Muscle of leg (tissue), 16 donors: ENCODE results near the gene TRMT112. TPM values are rescaled to one million over a fixed set of nuclear protein-coding genes. Genes with fewer than 3 reads are reported as not detected.

Experiments
- DNase-seq: peaks from one replicate; pipeline ENCODE4 v3.0.0; 2013
- H3K27ac ChIP-seq: one replicate; pipeline ENCODE4 v1.5.1; 2013; ENCODE audit warnings: mild to moderate bottlenecking, low read length, control low read depth
- H3K27me3 ChIP-seq: one replicate; pipeline ENCODE4 v1.6.1; 2013; ENCODE audit warnings: low read length; ENCODE audit not compliant: control insufficient read depth, insufficient read depth
- H3K36me3 ChIP-seq: one replicate; pipeline ENCODE4 v1.6.1; 2013; ENCODE audit warnings: low read length; ENCODE audit not compliant: control insufficient read depth, insufficient read depth
- H3K4me1 ChIP-seq: one replicate; pipeline ENCODE4 v1.6.1; 2013; ENCODE audit warnings: low read length; ENCODE audit not compliant: control insufficient read depth, insufficient read depth
- H3K4me3 ChIP-seq: one replicate; pipeline ENCODE4 v1.5.1; 2013; ENCODE audit warnings: low read length, control low read depth
- H3K9me3 ChIP-seq: replicated peaks from 2 replicates; pipeline ENCODE4 v1.6.1; 2013; ENCODE audit warnings: low read depth, low read length; ENCODE audit not compliant: control insufficient read depth
- WGBS: methylation state at CpG from one replicate; pipeline ENCODE4 v1.1.5; 2013; ENCODE audit warnings: missing lambda C conversion rate; ENCODE audit not compliant: insufficient coverage; 5-methylcytosine and 5-hydroxymethylcytosine counted together
- long read RNA-seq, 11 donors: transcript quantifications; one replicate each; lab custom pipeline, GENCODE V29; 2026
- polyA plus RNA-seq, 8 donors: library from polyadenylated mRNA; unstranded; fragments of 120-200 nt; gene quantifications; one replicate each; pipeline versions ENCODE4 v1.2.1 to v1.2.3, GENCODE V29; 2013; ENCODE audit warnings: inconsistent platforms in 1 of 8, low replicate concordance in 1 of 8; ENCODE audit not compliant: insufficient read length in 8 of 8, insufficient read depth in 1 of 8
- total RNA-seq: library from RNA; stranded (reverse); fragments of 120-200 nt; gene quantifications from one replicate; pipeline ENCODE4 v1.2.4, GENCODE V29; 2013

The TRMT112 gene
- total RNA-seq: 306 TPM
- polyA plus RNA-seq: 100 to 1,000 TPM; 177 to 218 (median 197) TPM
- long read RNA-seq, donor 1, transcript TRMT112-206 (4 exons, 1,106 nt): major isoform, 44 of 136 reads
- long read RNA-seq, donor 1, transcript TRMT112-203 (3 exons, 823 nt): minor isoform, 6 of 136 reads
- long read RNA-seq, donor 1, partial matches to known transcripts: 29 of 136 reads
- long read RNA-seq, donor 1, other reads (novel, unspliced or antisense): 57 of 136 reads
- long read RNA-seq, donor 2, transcript TRMT112-206 (4 exons, 1,106 nt): major isoform, 23 of 29 reads
- long read RNA-seq, donor 2, partial matches to known transcripts: 0 of 29 reads
- long read RNA-seq, donor 2, other reads (novel, unspliced or antisense): 0 of 29 reads
- long read RNA-seq, donor 3, transcript TRMT112-205 (3 exons, 659 nt): minor isoform, 5 of 114 reads
- long read RNA-seq, donor 3, transcript TRMT112-206 (4 exons, 1,106 nt): major isoform, 102 of 114 reads
- long read RNA-seq, donor 3, partial matches to known transcripts: 0 of 114 reads
- long read RNA-seq, donor 3, other reads (novel, unspliced or antisense): 0 of 114 reads
- long read RNA-seq, donor 4, transcript TRMT112-206 (4 exons, 1,106 nt): major isoform, 90 of 246 reads
- long read RNA-seq, donor 4, transcript TRMT112-205 (3 exons, 659 nt): minor isoform, 7 of 246 reads
- long read RNA-seq, donor 4, partial matches to known transcripts: 44 of 246 reads
- long read RNA-seq, donor 4, other reads (novel, unspliced or antisense): 99 of 246 reads
- long read RNA-seq, donor 5, transcript TRMT112-205 (3 exons, 659 nt): minor isoform, 7 of 276 reads
- long read RNA-seq, donor 5, transcript TRMT112-201 (4 exons, 561 nt): minor isoform, 5 of 276 reads
- long read RNA-seq, donor 5, transcript TRMT112-206 (4 exons, 1,106 nt): major isoform, 245 of 276 reads
- long read RNA-seq, donor 5, transcript TRMT112-203 (3 exons, 823 nt): minor isoform, 8 of 276 reads
- long read RNA-seq, donor 5, partial matches to known transcripts: 0 of 276 reads
- long read RNA-seq, donor 5, other reads (novel, unspliced or antisense): 5 of 276 reads
- long read RNA-seq, donor 6, transcript TRMT112-206 (4 exons, 1,106 nt): major isoform, 229 of 251 reads
- long read RNA-seq, donor 6, transcript TRMT112-203 (3 exons, 823 nt): minor isoform, 14 of 251 reads
- long read RNA-seq, donor 6, transcript TRMT112-205 (3 exons, 659 nt): minor isoform, 5 of 251 reads
- long read RNA-seq, donor 6, partial matches to known transcripts: 0 of 251 reads
- long read RNA-seq, donor 6, other reads (novel, unspliced or antisense): 0 of 251 reads
- long read RNA-seq, donor 7, transcript TRMT112-205 (3 exons, 659 nt): minor isoform, 5 of 198 reads
- long read RNA-seq, donor 7, transcript TRMT112-203 (3 exons, 823 nt): minor isoform, 8 of 198 reads
- long read RNA-seq, donor 7, transcript TRMT112-206 (4 exons, 1,106 nt): major isoform, 178 of 198 reads
- long read RNA-seq, donor 7, partial matches to known transcripts: 0 of 198 reads
- long read RNA-seq, donor 7, other reads (novel, unspliced or antisense): 0 of 198 reads
- long read RNA-seq, donor 8, transcript TRMT112-205 (3 exons, 659 nt): minor isoform, 9 of 374 reads
- long read RNA-seq, donor 8, transcript TRMT112-203 (3 exons, 823 nt): minor isoform, 11 of 374 reads
- long read RNA-seq, donor 8, transcript TRMT112-204 (2 exons, 559 nt): minor isoform, 8 of 374 reads
- long read RNA-seq, donor 8, transcript TRMT112-206 (4 exons, 1,106 nt): major isoform, 109 of 374 reads
- long read RNA-seq, donor 8, partial matches to known transcripts: 83 of 374 reads
- long read RNA-seq, donor 8, other reads (novel, unspliced or antisense): 151 of 374 reads
- long read RNA-seq, donor 9, transcript TRMT112-203 (3 exons, 823 nt): minor isoform, 7 of 97 reads
- long read RNA-seq, donor 9, transcript TRMT112-205 (3 exons, 659 nt): minor isoform, 5 of 97 reads
- long read RNA-seq, donor 9, transcript TRMT112-206 (4 exons, 1,106 nt): major isoform, 81 of 97 reads
- long read RNA-seq, donor 9, partial matches to known transcripts: 0 of 97 reads
- long read RNA-seq, donor 9, other reads (novel, unspliced or antisense): 0 of 97 reads
- long read RNA-seq, donor 10, transcript TRMT112-204 (2 exons, 559 nt): minor isoform, 13 of 171 reads
- long read RNA-seq, donor 10, transcript TRMT112-206 (4 exons, 1,106 nt): major isoform, 139 of 171 reads
- long read RNA-seq, donor 10, transcript TRMT112-203 (3 exons, 823 nt): minor isoform, 12 of 171 reads
- long read RNA-seq, donor 10, transcript TRMT112-205 (3 exons, 659 nt): minor isoform, 6 of 171 reads
- long read RNA-seq, donor 10, partial matches to known transcripts: 0 of 171 reads
- long read RNA-seq, donor 10, other reads (novel, unspliced or antisense): 0 of 171 reads
- long read RNA-seq, donor 11, transcript TRMT112-206 (4 exons, 1,106 nt): major isoform, 108 of 311 reads
- long read RNA-seq, donor 11, transcript TRMT112-203 (3 exons, 823 nt): minor isoform, 6 of 311 reads
- long read RNA-seq, donor 11, partial matches to known transcripts: 62 of 311 reads
- long read RNA-seq, donor 11, other reads (novel, unspliced or antisense): 128 of 311 reads

DNA sequence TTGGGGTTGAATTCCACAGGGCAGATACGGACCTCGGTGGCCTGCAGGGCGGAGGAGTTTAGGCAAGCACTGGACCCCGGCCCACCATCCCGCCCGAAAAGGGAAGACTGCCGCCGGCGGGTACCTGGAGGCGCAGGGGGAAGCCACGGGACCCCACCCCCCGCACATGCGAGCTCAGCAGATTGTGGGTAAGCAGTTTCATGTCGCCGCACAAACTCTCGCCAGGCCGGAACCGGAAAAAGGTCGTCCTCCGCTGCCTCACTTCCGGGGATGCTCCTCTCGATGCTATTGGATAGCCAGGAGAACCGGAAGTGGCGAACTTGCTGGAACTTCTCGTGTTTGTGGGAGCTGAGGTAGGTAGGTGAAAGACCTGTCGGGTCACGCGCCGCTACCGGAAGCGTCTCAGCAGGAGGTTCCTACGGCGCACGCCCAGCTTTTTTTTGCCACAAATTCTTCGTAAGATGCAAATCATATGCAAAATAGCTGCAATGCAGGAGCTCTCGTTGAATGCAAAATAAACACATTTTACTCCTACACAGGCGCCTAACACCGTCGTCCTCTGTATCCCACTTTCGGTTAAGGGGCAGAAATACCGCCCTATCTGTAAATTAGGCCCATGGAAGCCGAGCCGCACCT lies at the start of gene TRMT112:
TSS of gene TRMT112 (minus strand) at position 235 of the 636 bp plus-strand sequence. CDS start at position 202, 33 bp downstream.
- Histone ChIP-seq H3K9me3 (no peaks in the 10 kb centered on the region), H3K27me3 (no peaks in the 10 kb centered on the region), H3K27ac (peak within 1 kb of the TSS; percentile 100), H3K36me3 (peaks cover 47% of the 10 kb centered on the region), H3K4me1 (peaks cover 36% of the 10 kb centered on the region), H3K4me3 (peak within 1 kb of the TSS; percentile 99)
- peak; percentile 99 for DNase-seq
- WGBS: under 1% methylated on average over 43 of the region's 43 CpGs

DNA sequence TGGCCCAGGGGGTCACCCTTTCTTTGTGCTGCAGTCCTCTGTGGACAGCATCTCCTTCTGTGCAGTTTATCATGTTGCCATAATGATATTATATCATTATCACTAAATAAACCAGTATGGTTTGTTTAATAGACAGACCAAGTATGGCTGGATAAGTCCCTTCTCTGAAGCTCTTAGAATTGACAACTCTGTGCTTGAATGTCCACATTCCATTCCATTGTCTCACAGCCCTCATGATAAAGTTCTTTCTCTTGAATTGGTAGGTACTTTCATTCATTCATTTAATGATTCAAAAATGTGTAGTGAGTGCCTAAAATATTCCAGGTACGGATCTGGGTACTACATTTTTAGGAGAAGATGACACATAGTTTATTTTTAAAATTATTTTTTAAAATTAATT lies 49.4 kb upstream of the TRMT112 start:
- Histone ChIP-seq H3K27ac (no peak overlapping the region), H3K4me1 (peaks cover 3% of the 10 kb centered on the region), H3K9me3 (no peaks in the 10 kb centered on the region), H3K4me3 (no peak overlapping the region), H3K27me3 (no peaks in the 10 kb centered on the region), H3K36me3 (peaks cover 61% of the 10 kb centered on the region)
- no CpG with 5 or more reads among the region's 1 CpG for WGBS
- no peak for DNase-seq

DNA sequence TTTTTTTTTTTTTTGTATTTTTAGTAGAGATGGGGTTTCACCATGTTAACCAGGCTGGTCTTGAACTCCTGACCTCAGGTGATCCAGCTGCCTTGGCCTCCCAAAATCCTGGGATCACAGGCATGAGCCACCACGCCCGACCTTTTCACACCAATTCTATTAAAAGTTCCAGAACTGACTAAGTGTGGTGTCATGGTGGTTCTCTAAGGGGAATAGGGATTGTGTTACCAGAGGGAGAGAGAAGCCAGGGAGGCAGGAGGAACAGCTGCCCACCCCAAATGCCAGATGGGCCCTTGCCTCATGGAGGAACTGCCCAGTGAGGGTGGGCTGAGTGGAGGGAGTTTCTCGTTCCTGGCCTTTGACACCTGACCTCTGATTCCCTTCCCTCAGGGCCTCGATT lies 47.6 kb upstream of the TRMT112 start:
- no peak overlapping the region for H3K4me3 ChIP-seq
- no peaks in the 10 kb centered on the region for H3K9me3 ChIP-seq
- no peak for DNase-seq
- H3K36me3 ChIP-seq: peaks cover 69% of the 10 kb centered on the region
- H3K27ac ChIP-seq: no peak overlapping the region
- WGBS: 43% methylated on average over 1 of the region's 4 CpGs
- no peaks in the 10 kb centered on the region for H3K27me3 ChIP-seq
- H3K4me1 ChIP-seq: peaks cover 5% of the 10 kb centered on the region

DNA sequence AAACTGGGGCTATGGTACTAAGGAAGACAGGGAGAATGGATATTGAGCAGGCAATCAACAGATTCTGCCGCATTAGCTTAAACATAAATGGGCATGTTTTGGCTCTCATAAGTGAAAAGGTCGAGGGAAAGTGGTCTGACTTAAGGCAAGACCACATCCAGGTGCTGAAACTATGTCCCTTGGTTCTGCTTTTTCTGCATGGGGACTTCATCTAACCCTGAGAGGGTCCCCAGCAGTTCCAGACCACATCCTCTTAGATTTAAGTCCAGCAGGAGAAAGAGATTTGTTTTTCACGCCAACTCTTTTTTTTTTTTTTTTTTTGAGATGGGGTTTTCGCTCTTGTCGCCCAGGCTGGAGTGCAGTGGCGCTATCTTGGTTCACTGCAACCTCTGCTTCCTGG lies 47.1 kb upstream of the TRMT112 start:
- 100% methylated on average over 1 of the region's 6 CpGs for WGBS
- H3K27me3 ChIP-seq: no peaks in the 10 kb centered on the region
- H3K4me1 ChIP-seq: peaks cover 9% of the 10 kb centered on the region
- DNase-seq: no peak
- no peak overlapping the region for H3K27ac ChIP-seq
- H3K9me3 ChIP-seq: no peaks in the 10 kb centered on the region
- H3K4me3 ChIP-seq: no peak overlapping the region
- peaks cover 65% of the 10 kb centered on the region for H3K36me3 ChIP-seq

GRCh38 chr11:64362339-64362738 lies 45.0 kb upstream of the TRMT112 start:
- no peak for DNase-seq
- H3K36me3 ChIP-seq: peaks cover 55% of the 10 kb centered on the region
- no peak overlapping the region for H3K4me3 ChIP-seq
- 86% methylated on average over 8 of the region's 10 CpGs for WGBS
- no peaks in the 10 kb centered on the region for H3K9me3 ChIP-seq
- H3K27me3 ChIP-seq: no peaks in the 10 kb centered on the region
- H3K27ac ChIP-seq: no peak overlapping the region
- peaks cover 24% of the 10 kb centered on the region for H3K4me1 ChIP-seq

DNA sequence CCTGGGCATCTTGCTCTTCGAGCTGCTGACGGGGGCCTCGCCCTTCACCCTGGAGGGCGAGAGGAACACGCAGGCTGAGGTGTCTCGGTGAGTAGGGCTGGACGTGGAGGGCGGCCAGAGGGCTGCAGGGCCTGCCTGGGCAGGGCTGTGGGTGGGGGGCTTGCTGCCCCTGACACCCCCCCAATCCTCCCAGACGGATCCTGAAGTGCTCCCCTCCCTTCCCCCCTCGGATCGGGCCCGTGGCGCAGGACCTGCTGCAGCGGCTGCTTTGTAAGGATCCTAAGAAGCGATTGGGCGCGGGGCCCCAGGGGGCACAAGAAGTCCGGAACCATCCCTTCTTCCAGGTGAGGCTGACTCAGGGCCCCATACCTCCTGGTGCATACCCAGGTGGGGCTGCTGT lies 44.3 kb upstream of the TRMT112 start:
- H3K4me3 ChIP-seq: no peak overlapping the region
- H3K9me3 ChIP-seq: no peaks in the 10 kb centered on the region
- 100% methylated on average over 2 of the region's 18 CpGs for WGBS
- H3K4me1 ChIP-seq: peaks cover 24% of the 10 kb centered on the region
- DNase-seq: no peak
- peaks cover 55% of the 10 kb centered on the region for H3K36me3 ChIP-seq
- H3K27ac ChIP-seq: no peak overlapping the region
- no peaks in the 10 kb centered on the region for H3K27me3 ChIP-seq

DNA sequence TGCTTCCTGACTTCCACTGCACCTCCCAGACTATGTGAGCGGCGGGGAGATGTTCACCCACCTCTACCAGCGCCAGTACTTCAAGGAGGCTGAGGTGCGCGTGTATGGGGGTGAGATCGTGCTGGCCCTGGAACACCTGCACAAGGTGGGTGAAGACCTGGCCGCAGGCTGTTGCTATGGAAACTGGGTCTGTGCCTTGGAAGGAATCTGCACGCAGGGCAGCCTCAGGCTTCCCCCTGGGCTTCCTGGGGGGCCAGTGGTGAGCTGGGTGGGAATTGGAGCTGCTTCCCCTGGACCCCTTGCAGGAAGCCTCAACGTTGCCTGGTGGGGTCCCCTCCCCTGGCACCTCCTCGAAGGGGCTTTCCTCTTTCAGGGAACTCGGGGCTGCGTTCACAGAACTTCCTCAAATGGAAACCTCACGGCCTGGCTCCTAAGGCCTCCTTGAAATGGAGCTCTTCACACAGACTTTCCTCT lies 43.1 kb upstream of the TRMT112 start:
- peaks cover 45% of the 10 kb centered on the region for H3K36me3 ChIP-seq
- H3K27ac ChIP-seq: no peak overlapping the region
- peaks cover 24% of the 10 kb centered on the region for H3K4me1 ChIP-seq
- H3K9me3 ChIP-seq: no peaks in the 10 kb centered on the region
- H3K4me3 ChIP-seq: no peak overlapping the region
- DNase-seq: no peak
- WGBS: 53% methylated on average over 3 of the region's 13 CpGs
- H3K27me3 ChIP-seq: no peaks in the 10 kb centered on the region
